ENCODE data around the gene C17orf75.

- TF ChIP-seq POLR2AphosphoS5 (IDR thresholded peaks at IDR 0.05; ENCODE audit: low read depth, low read length) (no peak), POLR2A (IDR thresholded peaks at IDR 0.05; ENCODE audit: low read depth, low read length) (no peak), POU2F2 (IDR thresholded peaks at IDR 0.05; ENCODE audit: low read depth, low read length) (no peak)
Measured at GRCh38 chr17:32370426-32370825, 28.5 kb upstream of the C17orf75 start.

All from GM12891 (cell line).